Amniotic epithelial cell (primary cell): ENCODE results near the gene AAMP.

Source experiments
- DNase-seq: peaks from one replicate; pipeline ENCODE4 v3.0.0-alpha.2; 2010; ENCODE audit warnings: low read depth

The AAMP gene

GRCh38 chr2:218294430-218295022 is 24.6 kb upstream of the AAMP start:
- DNase-seq: no peak

GRCh38 chr2:218293715-218294429 is 23.9 kb upstream of the AAMP start:
- no peak for DNase-seq

- DNase-seq: peak; percentile 63
These were observed 22.4 kb upstream of the AAMP start, which contains the start of gene TMBIM1 for GRCh38 chr2:218292048-218293014. TMBIM1 (minus strand) TSS chr2:218292503; CDS start chr2:218282141, 10,362 bp downstream.

GRCh38 chr2:218291318-218292047 is 21.5 kb upstream of the AAMP start:
- peak; percentile 23 for DNase-seq

GRCh38 chr2:218290316-218291261 is 20.7 kb upstream of the AAMP start:
- DNase-seq: no peak

DNA sequence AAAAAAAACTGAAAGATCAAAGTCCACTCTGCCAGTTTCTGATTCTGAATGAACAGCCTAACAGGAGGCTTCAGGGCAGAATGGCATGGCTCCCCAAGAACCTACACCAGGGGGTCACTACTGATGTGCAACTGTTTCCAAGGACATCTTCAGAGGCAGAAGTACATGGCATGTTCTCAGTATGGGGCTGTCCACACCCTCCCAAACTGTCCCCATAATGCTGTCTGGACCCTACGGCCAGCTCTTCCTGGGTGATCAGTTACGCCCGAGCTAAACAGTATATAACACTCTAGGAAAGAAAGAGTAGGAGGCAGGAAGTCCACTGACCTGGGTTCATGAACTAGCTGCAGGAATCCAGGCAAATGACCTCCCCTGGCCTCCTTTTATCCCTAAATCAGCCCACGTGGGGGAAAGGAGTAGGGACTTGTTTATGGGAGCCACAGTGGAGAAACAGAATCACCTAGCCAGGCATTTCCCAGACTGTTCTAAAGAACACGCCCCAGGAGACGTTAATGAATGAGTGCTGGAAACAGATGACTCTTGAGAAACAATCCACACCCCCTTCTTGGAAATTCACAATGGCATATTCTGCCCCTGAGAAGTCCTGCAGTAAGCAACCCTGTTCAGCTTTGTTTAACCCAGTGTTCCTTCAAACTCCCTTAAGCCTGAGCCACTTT is 19.8 kb upstream of the AAMP start:
- peak; percentile 85 for DNase-seq

GRCh38 chr2:218286570-218287459 is 16.9 kb upstream of the AAMP start:
- DNase-seq: peak; percentile 99

DNA sequence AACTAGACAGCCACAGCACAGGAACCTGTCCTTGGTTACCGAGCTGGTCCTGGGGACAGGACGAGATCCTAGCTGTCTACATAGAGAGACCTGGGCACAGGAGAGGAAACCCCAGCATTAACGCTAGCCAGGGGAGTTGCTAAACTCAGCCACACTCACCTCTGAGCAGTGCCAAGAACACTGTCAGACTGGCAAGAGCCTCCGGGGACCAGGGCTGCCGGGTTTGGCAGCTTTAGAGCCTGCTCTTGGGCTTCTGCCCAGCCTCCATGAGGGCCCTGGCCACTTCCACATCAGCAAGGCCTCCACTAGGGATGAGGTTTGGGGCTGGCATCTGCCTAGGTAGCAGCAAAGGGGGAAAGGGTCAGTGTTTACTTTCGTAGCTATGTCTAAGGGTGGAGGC is 15.7 kb upstream of the AAMP start:
- peak; percentile 59 for DNase-seq

GRCh38 chr2:218284106-218284811 is 14.3 kb upstream of the AAMP start:
- peak; percentile 82 for DNase-seq

- no peak for DNase-seq
These were observed 12.4 kb upstream of the AAMP start for GRCh38 chr2:218282173-218282991.

- peak; percentile 57 for DNase-seq
These were observed 11.5 kb upstream of the AAMP start for GRCh38 chr2:218281449-218281848.

DNA sequence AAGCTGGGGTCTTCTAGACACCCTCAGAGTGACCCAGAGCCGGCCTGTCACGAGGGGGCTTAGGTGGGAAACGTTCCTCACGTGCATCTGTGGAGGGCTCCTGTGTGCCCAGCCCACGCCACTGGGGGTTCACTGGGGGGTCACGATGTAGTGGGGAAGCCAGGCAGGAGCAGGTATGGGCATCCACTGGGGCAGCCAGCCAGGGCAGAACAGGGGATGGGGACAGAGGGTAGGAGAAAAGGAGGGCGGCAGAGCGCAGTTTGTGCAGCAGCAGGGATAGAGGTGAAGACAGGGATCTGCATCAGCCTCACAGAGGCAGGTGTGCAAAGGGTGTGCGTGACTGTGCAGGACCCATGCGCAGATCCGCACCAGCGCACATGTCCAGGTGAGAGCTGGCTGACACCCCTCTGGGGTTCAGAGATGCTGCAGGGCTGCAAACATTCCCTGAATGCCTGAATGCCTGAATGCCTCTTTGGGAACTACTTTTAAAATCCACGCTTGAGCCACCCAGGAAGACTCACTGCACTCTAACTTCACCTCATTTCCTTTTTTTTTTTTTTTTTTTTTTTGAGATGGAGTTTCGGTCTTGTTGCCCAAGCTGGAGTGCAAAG is 10.4 kb upstream of the AAMP start:
- DNase-seq: no peak

- no peak for DNase-seq
These were observed 8.8 kb upstream of the AAMP start for GRCh38 chr2:218278531-218279360.

DNA sequence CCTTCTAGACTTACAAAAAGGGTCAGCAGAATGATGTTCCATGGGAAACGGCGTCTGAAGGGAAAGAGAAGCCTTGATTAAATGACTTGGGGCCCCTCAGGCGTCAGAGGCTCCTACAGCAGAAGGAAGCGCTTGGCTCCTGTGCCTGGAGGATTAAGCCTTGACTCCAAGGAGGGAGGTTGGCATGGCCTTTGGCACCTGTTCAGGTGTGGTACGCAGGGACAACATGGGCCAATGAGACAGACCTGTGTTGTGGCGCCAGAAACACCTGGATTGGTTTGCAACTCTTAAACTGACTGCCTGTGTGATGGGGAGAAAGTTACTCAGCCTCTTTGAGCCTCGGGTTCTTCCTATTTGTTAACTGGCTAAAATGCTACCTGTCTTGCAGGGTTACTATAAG is 8.0 kb upstream of the AAMP start:
- no peak for DNase-seq

GRCh38 chr2:218276986-218277755 is 7.2 kb upstream of the AAMP start:
- no peak for DNase-seq
